Epithelial cell of esophagus (primary cell): ENCODE measurements around the gene EIF4B.
A peak's percentile ranks its signal among the peaks of the same experiment; 100 is the strongest.

Experiments used
- DNase-seq: peaks from one replicate; pipeline ENCODE4 v3.0.0; 2010; ENCODE audit warnings: low read depth
- H3K4me3 ChIP-seq: 2 replicates; pipeline ENCODE4 v1.5.1; 2011; ENCODE audit warnings: mild to moderate bottlenecking, low read length, control low read depth
- TF ChIP-seq, protein P1 (sequence below): IDR thresholded peaks from 2 replicates; pipeline ENCODE4 v1.5.1; 2011; ENCODE audit warnings: low read depth, mild to moderate bottlenecking, low read length, control low read depth, inconsistent platforms; ENCODE audit not compliant: insufficient read depth; ENCODE audit errors: missing control alignments

Gene EIF4B, protein sequence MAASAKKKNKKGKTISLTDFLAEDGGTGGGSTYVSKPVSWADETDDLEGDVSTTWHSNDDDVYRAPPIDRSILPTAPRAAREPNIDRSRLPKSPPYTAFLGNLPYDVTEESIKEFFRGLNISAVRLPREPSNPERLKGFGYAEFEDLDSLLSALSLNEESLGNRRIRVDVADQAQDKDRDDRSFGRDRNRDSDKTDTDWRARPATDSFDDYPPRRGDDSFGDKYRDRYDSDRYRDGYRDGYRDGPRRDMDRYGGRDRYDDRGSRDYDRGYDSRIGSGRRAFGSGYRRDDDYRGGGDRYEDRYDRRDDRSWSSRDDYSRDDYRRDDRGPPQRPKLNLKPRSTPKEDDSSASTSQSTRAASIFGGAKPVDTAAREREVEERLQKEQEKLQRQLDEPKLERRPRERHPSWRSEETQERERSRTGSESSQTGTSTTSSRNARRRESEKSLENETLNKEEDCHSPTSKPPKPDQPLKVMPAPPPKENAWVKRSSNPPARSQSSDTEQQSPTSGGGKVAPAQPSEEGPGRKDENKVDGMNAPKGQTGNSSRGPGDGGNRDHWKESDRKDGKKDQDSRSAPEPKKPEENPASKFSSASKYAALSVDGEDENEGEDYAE

DNA sequence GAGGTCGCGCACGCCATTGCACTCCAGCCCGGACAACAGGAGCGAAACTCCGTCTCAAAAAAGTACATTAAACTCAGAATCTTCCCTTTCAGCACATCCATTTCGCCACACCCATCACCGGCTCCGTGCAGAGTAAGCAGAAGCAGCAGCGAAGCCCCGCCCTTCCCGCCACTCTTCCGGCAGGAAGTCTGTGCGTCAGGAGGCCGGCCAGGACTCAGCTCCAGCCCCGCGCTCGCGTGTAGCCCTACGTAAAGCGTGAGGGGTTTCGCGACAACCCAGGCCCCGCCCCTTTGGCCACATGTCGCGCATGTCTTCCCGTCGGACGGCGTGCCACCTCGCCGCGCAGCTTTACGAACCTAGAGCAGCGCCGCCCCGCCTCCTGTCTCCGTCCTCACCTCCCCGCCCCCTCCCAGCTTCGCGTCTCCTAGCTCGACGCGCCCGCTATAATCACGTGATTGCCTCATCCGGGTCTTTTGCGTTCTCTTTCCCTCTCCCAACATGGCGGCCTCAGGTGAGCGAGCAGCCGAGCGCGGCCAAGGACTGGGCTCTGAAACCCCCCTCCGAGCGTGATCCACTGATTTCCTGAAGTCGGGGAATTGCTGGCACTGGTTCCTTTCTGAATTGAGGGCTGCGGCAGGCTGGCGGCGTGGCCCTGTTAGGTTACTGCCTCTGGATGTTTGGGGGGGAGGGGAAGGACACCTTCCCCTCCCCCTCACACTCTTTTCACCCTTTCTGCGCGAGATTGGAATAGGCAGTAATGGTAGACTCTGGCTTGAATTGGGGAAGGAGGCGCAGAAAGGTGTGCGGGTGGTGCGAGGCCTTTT lies at the start of gene EIF4B:
EIF4B (plus strand) TSS at position 471 of the 824 bp plus-strand sequence; CDS start at position 499, 28 bp downstream.
- peak within 1 kb of the TSS; percentile 100 for H3K4me3 ChIP-seq
- TF ChIP-seq, protein P1, sequence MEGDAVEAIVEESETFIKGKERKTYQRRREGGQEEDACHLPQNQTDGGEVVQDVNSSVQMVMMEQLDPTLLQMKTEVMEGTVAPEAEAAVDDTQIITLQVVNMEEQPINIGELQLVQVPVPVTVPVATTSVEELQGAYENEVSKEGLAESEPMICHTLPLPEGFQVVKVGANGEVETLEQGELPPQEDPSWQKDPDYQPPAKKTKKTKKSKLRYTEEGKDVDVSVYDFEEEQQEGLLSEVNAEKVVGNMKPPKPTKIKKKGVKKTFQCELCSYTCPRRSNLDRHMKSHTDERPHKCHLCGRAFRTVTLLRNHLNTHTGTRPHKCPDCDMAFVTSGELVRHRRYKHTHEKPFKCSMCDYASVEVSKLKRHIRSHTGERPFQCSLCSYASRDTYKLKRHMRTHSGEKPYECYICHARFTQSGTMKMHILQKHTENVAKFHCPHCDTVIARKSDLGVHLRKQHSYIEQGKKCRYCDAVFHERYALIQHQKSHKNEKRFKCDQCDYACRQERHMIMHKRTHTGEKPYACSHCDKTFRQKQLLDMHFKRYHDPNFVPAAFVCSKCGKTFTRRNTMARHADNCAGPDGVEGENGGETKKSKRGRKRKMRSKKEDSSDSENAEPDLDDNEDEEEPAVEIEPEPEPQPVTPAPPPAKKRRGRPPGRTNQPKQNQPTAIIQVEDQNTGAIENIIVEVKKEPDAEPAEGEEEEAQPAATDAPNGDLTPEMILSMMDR, result no peak
- peak; percentile 100 for DNase-seq

DNA sequence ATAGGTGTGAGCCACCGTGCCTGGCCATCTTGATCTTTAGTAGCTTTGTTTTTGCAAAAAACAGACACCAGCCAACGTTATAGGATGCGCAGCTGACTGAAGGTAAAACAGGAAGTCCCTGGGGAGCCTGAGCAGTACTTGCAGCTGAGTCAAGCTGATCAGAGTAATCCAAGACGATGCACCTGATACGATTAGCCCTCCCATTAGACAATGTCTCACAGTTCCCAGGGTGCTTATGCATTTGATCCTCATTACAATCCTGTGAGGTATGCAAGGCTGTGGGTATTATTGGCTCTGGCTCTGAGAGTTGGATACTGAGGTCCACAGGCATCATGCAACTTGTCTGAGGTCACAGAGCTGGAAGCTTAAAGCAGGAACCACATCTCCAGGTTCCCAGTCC lies 49.3 kb upstream of the EIF4B start:
- TF ChIP-seq, protein P1, result no peak
- DNase-seq, result peak; percentile 24
- H3K4me3 ChIP-seq, result no peak overlapping the region

DNA sequence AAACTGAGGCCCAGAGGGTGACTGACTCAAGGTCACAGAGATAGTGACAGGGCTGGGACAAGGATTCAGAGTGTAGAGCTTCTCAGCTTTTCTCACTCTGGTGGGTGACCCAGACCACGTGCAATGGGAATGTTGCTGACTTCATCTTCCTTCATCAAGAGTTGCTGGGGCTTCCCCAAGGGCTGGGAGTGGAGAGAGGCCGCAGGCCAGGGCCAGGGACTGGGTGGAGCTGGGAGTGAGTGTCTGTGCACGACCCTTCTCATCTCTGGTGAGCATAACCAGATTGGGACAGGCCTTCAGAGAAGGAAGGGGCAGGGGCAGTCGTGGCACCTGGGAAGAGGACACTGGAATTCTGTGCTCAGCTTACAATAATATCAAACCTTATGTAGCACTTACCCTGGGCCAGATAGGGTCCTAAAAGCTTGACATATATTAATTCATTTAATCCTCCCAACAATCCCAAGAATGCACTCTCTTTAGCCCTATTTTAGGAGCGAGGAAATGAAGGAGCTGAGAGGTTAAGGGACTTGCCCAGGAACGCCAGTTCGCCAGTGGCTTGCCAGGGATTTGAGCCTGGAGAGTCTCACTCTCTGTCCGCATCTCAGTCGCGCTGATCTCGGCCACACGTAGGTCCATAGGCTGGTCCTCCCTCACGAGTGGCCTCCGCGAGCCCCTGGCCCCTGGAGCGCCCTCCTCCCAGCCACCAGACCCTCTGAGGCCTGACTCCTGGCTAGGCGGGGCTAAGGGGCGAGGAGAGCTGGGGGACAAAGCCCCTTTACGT lies 41.5 kb upstream of the EIF4B start:
- H3K4me3 ChIP-seq, result no peak overlapping the region
- TF ChIP-seq, protein P1, result no peak
- no peak for DNase-seq

DNA sequence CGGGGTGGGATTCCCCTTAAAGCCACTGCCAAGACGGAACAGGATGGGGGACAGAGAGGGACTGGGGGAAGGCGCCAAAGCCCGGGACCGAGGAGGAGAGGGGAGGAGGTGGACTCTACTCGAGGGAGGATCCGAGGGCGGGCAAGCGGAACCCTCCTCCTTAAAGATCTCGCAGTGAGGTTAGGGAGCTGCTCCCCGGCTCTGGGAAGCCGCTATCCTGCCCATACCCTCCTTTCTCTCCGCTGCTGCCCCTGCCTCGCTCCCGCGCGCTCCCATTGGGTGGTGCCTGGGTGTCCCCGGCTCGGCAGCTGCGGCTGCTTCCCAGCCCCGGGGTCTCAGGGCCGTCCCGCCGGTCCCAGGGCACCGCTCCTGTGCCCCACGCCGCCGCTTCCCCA lies 40.9 kb upstream of the EIF4B start:
- DNase-seq, result no peak
- H3K4me3 ChIP-seq, result no peak overlapping the region
- TF ChIP-seq, protein P1, result no peak

DNA sequence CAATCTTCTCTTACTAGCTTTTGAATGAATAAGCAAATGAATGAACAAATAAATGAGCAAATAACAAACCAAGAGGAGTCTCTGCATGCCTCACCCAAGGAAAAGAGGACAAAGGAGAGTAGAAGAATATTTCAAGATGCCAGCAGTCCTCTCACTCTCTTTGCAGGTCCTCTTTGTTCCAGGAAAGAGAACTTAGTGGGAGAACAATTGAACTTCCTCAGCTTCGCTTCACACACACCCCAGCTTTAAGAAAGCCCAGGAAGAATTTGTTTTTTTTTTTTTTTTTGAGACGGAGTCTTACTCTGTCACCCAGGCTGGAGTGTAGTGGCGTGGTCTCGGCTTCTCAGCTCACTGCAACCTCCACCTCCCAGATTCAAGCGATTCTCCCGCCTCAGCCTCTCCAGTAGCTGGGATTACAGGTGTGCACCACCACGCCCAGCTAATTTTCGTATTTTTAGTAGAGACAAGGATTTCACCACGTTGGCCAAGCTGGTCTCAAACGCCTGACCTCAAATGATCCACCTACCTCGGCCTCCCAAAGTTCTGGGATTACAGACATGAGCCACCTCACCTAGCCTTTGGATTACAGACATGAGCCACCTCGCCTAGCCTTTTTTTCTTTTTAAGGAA lies 37.0 kb upstream of the EIF4B start:
- TF ChIP-seq, protein P1, result no peak
- no peak overlapping the region for H3K4me3 ChIP-seq
- DNase-seq, result no peak
